ENCODE data around the gene RYR1.

GRCh38 chr19:38385804-38386257 is 47.7 kb upstream of the RYR1 start:
- TF ChIP-seq, protein P1, sequence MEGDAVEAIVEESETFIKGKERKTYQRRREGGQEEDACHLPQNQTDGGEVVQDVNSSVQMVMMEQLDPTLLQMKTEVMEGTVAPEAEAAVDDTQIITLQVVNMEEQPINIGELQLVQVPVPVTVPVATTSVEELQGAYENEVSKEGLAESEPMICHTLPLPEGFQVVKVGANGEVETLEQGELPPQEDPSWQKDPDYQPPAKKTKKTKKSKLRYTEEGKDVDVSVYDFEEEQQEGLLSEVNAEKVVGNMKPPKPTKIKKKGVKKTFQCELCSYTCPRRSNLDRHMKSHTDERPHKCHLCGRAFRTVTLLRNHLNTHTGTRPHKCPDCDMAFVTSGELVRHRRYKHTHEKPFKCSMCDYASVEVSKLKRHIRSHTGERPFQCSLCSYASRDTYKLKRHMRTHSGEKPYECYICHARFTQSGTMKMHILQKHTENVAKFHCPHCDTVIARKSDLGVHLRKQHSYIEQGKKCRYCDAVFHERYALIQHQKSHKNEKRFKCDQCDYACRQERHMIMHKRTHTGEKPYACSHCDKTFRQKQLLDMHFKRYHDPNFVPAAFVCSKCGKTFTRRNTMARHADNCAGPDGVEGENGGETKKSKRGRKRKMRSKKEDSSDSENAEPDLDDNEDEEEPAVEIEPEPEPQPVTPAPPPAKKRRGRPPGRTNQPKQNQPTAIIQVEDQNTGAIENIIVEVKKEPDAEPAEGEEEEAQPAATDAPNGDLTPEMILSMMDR (IDR thresholded peaks at IDR 0.05; ENCODE audit: low read depth, low read length, poor library complexity, severe bottlenecking) = no peak
- TF ChIP-seq EZH2phosphoT487 (IDR thresholded peaks at IDR 0.05; ENCODE audit: borderline replicate concordance, low read length) = no peak
